HepG2 (cell line): Measurements from ENCODE around the gene ARVCF. TPM values are rescaled to one million over a fixed set of nuclear protein-coding genes. Genes with fewer than 3 reads are reported as not detected.

ENCODE experiments used
- ATAC-seq: fragments of 200-7000 bp; cut with Tn5 transposase; 3 replicates; pipeline ENCODE4 v1.9.1; 2020; ENCODE audit warnings: mild to moderate bottlenecking, moderate library complexity
- BruUV-seq: library from RNA; stranded (reverse); fragments of 400-500 nt; replicated peaks from 2 replicates; lab custom pipeline; 2021; lab: Mats Ljungman, UMichigan
- CTCF ChIA-PET: fragments of 300-600 bp; formaldehyde crosslinking; extraction: SDS; loops from one replicate; lab custom pipeline; 2021; ENCODE audit warnings: low total read pairs, inconsistent platforms, low intra/inter-chr PET ratio; lab: Yijun Ruan, JAX
- POLR2A ChIA-PET: fragments of 350-600 bp; sonication (Branson Sonifier 250); formaldehyde crosslinking; loops from one replicate; lab custom pipeline; 2020; ENCODE audit warnings: antibody characterized with exemption, inconsistent platforms; lab: Yijun Ruan, JAX
- DNase-seq: peaks from one replicate; pipeline ENCODE4 v3.0.0-alpha.2; 2015; ENCODE audit warnings: low spot score
- FAIRE-seq: peaks from 3 replicates; lab custom pipeline; 2011; peaks lifted over from hg19 to GRCh38; lab: Jason Lieb, UNC
- H2AFZ ChIP-seq: one replicate; pipeline ENCODE4 v1.6.1; 2011; ENCODE audit warnings: low read length, inconsistent platforms
- H3K27ac ChIP-seq: fragments of 300-600 bp; 3 replicates; pipeline ENCODE4 v1.8.0; 2011; ENCODE audit warnings: mixed run types, mild to moderate bottlenecking, mixed read lengths, low read length, inconsistent platforms; ENCODE audit not compliant: insufficient read depth; ENCODE audit errors: extremely low read length
- H3K27me3 ChIP-seq, 2 experiments: fragments of 200-600 bp in 1 of 2; 2 replicates in 1 of 2; 3 replicates in 1 of 2; pipeline versions ENCODE4 v1.6.0 to v1.8.0; 2011; ENCODE audit warnings: low read length in 2 of 2, mild to moderate bottlenecking in 2 of 2, moderate library complexity in 2 of 2, inconsistent platforms in 1 of 2; ENCODE audit not compliant: insufficient read depth in 2 of 2, control insufficient read depth in 1 of 2
- H3K36me3 ChIP-seq, 2 experiments: fragments of 200-600 bp in 1 of 2; replicated peaks in 1 of 2; 2 replicates in 1 of 2; 3 replicates in 1 of 2; pipeline versions ENCODE4 v1.5.1 to v1.8.0; 2011; ENCODE audit warnings: low read length in 2 of 2, inconsistent platforms in 1 of 2; ENCODE audit not compliant: insufficient read depth in 2 of 2, control insufficient read depth in 1 of 2
- H3K4me1 ChIP-seq: 2 replicates; pipeline ENCODE4 v1.5.1; 2012; ENCODE audit warnings: low read length, inconsistent platforms; ENCODE audit not compliant: insufficient read depth
- H3K4me2 ChIP-seq: 2 replicates; pipeline ENCODE4 v1.6.0; 2011; ENCODE audit warnings: low read depth, low read length, inconsistent platforms
- H3K4me3 ChIP-seq, 3 experiments: fragments of 200-600 bp in 1 of 3; sonication (generic), shearing (Covaris generic) in 1 of 3; replicated peaks in 1 of 3; 2 replicates each; pipeline ENCODE4 v1.5.1; 2011 to 2016; ENCODE audit warnings: low read length in 3 of 3, inconsistent platforms in 2 of 3, low read depth in 2 of 3, mild to moderate bottlenecking in 2 of 3, control low read depth in 1 of 3, mixed read lengths in 1 of 3; ENCODE audit not compliant: insufficient read depth in 1 of 3
- H3K79me2 ChIP-seq: one replicate; pipeline ENCODE4 v1.6.1; 2011; ENCODE audit warnings: low read length, inconsistent platforms; ENCODE audit not compliant: insufficient read depth
- H3K9ac ChIP-seq: 2 replicates; pipeline ENCODE4 v1.6.0; 2011; ENCODE audit warnings: mild to moderate bottlenecking, low read depth, low read length, inconsistent platforms; ENCODE audit not compliant: insufficient read depth
- H3K9me3 ChIP-seq: 2 replicates; pipeline ENCODE4 v1.5.1; 2012; ENCODE audit warnings: mild to moderate bottlenecking, low read length
- H4K20me1 ChIP-seq: 2 replicates; pipeline ENCODE4 v1.6.0; 2011; ENCODE audit warnings: inconsistent platforms, mild to moderate bottlenecking, low read length, moderate library complexity; ENCODE audit not compliant: insufficient read depth
- DPF2 ChIP-seq: sonication (generic); formaldehyde crosslinking; IDR thresholded peaks from 2 replicates; pipeline ENCODE4 v1.4.0; 2020; ENCODE audit warnings: mild to moderate bottlenecking, low read depth, missing genetic modification reagents, borderline replicate concordance
- GATAD1 ChIP-seq: IDR thresholded peaks from 2 replicates; pipeline ENCODE4 v1.6.1; 2016; ENCODE audit warnings: missing genetic modification reagents, missing compliant biosample characterization
- HOXD1 ChIP-seq: sonication (generic); formaldehyde crosslinking; IDR thresholded peaks from 2 replicates; pipeline ENCODE4 v1.5.0; 2020; ENCODE audit warnings: missing genetic modification reagents
- KLF15 ChIP-seq: sonication (generic); formaldehyde crosslinking; IDR thresholded peaks from 2 replicates; pipeline ENCODE4 v1.8.1; 2023; ENCODE audit warnings: borderline replicate concordance, mild to moderate bottlenecking, inconsistent platforms, missing genetic modification reagents, mixed read lengths
- MBD4 ChIP-seq: IDR thresholded peaks from 2 replicates; pipeline ENCODE4 v1.6.1; 2012; ENCODE audit warnings: low read length, inconsistent platforms, borderline replicate concordance
- MTF2 ChIP-seq: sonication (generic); formaldehyde crosslinking; IDR thresholded peaks from 2 replicates; pipeline ENCODE4 v1.5.0; 2020; ENCODE audit warnings: missing genetic modification reagents, borderline replicate concordance
- NFKB2 ChIP-seq: sonication (generic); formaldehyde crosslinking; IDR thresholded peaks from 2 replicates; pipeline ENCODE4 v1.4.0; 2020; ENCODE audit warnings: missing genetic modification reagents, borderline replicate concordance
- SNAI1 ChIP-seq: sonication (generic); formaldehyde crosslinking; IDR thresholded peaks from 2 replicates; pipeline ENCODE4 v1.5.0; 2020; ENCODE audit warnings: mild to moderate bottlenecking, missing genetic modification reagents, borderline replicate concordance
- STAG1 ChIP-seq: sonication (generic); formaldehyde crosslinking; IDR thresholded peaks from 2 replicates; pipeline ENCODE4 v1.4.0; 2020; ENCODE audit warnings: missing genetic modification reagents
- ZBTB7B ChIP-seq: sonication (generic); formaldehyde crosslinking; IDR thresholded peaks from 2 replicates; pipeline ENCODE4 v1.4.0; 2020; ENCODE audit warnings: missing genetic modification reagents
- ZMAT5 ChIP-seq: sonication (generic); formaldehyde crosslinking; IDR thresholded peaks from 2 replicates; pipeline ENCODE4 v1.5.0; 2020; ENCODE audit warnings: mild to moderate bottlenecking, low read depth, missing genetic modification reagents, borderline replicate concordance
- ZNF530 ChIP-seq: sonication (generic); formaldehyde crosslinking; IDR thresholded peaks from 2 replicates; pipeline ENCODE4 v1.5.0; 2020; ENCODE audit warnings: low read depth, mild to moderate bottlenecking, missing genetic modification reagents
- ZNF558 ChIP-seq: sonication (generic); formaldehyde crosslinking; IDR thresholded peaks from 2 replicates; pipeline ENCODE4 v1.9.0; 2022; ENCODE audit warnings: mild to moderate bottlenecking, missing genetic modification reagents, borderline replicate concordance
- ZNF816 ChIP-seq: sonication (generic); formaldehyde crosslinking; IDR thresholded peaks from 2 replicates; pipeline ENCODE4 v1.8.0; 2022; ENCODE audit warnings: missing genetic modification reagents, mild to moderate bottlenecking, borderline replicate concordance
- ZNF839 ChIP-seq: sonication (generic); formaldehyde crosslinking; IDR thresholded peaks from 2 replicates; pipeline ENCODE4 v1.4.0; 2020; ENCODE audit warnings: missing genetic modification reagents, mild to moderate bottlenecking, borderline replicate concordance
- WGBS: methylation state at CpG from one replicate; pipeline ENCODE4 v1.1.6; 2017; ENCODE audit warnings: low lambda C conversion rate; 5-methylcytosine and 5-hydroxymethylcytosine counted together
- in situ Hi-C: cut with HindIII; loops from 2 replicates; pipeline ENCODE4 v1.10.0; 2017; ENCODE audit warnings: low pct_unique_long_range_greater_than_20kb; ENCODE audit not compliant: extremely low pct_ligation_motif_present
- intact Hi-C: fragments of 100-400 bp; cut with micrococcal nuclease; formaldehyde crosslinking; loops from one replicate; pipeline ENCODE4 v1.10.0; 2022; ENCODE audit not compliant: unreplicated experiment
- polyA plus RNA-seq, 8 experiments: library from polyadenylated mRNA; depleted of rRNA in 3 of 8; stranded (reverse) in 7 of 8; unstranded in 1 of 8; fragments of >200 nt; fragmentation: Illumina TruSeq in 4 of 8; extraction: Trizol in 4 of 8; gene quantifications; 2 replicates each; pipeline versions ENCODE4 v1.2.1 to v1.2.3, GENCODE V29; 2011 to 2016; ENCODE audit warnings: low read depth in 4 of 8, missing spikeins in 1 of 8, mixed read lengths in 1 of 8; ENCODE audit not compliant: insufficient read depth in 1 of 8
- total RNA-seq, 5 experiments: library from RNA; depleted of rRNA; stranded (reverse); fragments of >200 nt; fragmentation: Illumina TruSeq; extraction: Trizol; gene quantifications; 2 replicates each; pipeline ENCODE4 v1.2.3, GENCODE V29; 2016; ENCODE audit warnings: low read depth in 1 of 5
- TF ChIP-seq, protein P1 (sequence below): sonication (generic); formaldehyde crosslinking; IDR thresholded peaks from 2 replicates; pipeline ENCODE4 v1.4.0; 2020; ENCODE audit warnings: missing genetic modification reagents
- TF ChIP-seq, protein P2 (sequence below): sonication (generic); formaldehyde crosslinking; IDR thresholded peaks from 2 replicates; pipeline ENCODE4 v1.4.0; 2020; ENCODE audit warnings: low read depth, mild to moderate bottlenecking, missing genetic modification reagents
- TF ChIP-seq, protein P3 (sequence below): sonication (generic); formaldehyde crosslinking; IDR thresholded peaks from 2 replicates; pipeline ENCODE4 v1.4.0; 2020; ENCODE audit warnings: mild to moderate bottlenecking, missing genetic modification reagents, borderline replicate concordance

ARVCF gene
- total and polyA plus RNA-seq, 2 of the 13 experiments (the other 11 are each of a cell fraction or from before 2014, with no cell fraction given), result 16.4 to 17.7 TPM

DNA sequence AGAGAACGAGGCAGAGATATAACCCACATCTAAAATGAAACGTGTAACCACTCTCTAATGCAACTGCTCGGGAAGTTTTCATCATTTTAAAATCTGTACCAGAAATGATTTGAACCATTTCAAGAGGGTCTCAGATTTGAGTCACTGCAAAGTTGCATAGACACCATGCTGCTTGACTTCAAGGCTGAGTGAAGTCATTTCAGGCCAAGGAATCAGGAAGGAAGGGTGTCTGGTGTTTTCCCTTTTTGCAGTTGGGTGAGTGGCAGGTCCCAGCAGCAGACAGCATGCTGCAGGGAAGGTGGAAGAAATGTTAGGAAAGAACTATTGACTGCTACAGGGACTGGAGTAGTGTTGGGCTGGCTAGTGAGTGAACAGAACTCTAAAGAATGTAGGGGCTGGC lies 20.8 kb upstream of the ARVCF start:
- Histone ChIP-seq H3K4me1 (no peaks in the 10 kb centered on the region), H2AFZ (no peak overlapping the region), H3K9ac (no peak overlapping the region), H3K4me3 (no peak overlapping the region), H3K27me3 (no peaks in the 10 kb centered on the region), H3K4me2 (no peak overlapping the region), H3K36me3 (peaks cover 0 to 12% of the 10 kb centered on the region in 2 experiments; a peak in 2 of 5 replicates), H4K20me1 (no peaks in the 10 kb centered on the region), H3K79me2 (no peaks in the 10 kb centered on the region), H3K9me3 (no peaks in the 10 kb centered on the region), H3K27ac (no peak overlapping the region)
- ATAC-seq, result no peak
- no peak for FAIRE-seq
- in situ Hi-C loops (no loop called here), intact Hi-C loops (no loop called here)
- no peak for DNase-seq
- CTCF ChIA-PET, result no interaction called here
- POLR2A ChIA-PET, result no interaction called here
- 95% methylated on average over 3 of the region's 3 CpGs for WGBS
- TSS peak; percentile 41 for BruUV-seq
- TF ChIP-seq DPF2 (CRISPR knock-in tag) (no peak), ZBTB7B (CRISPR knock-in tag) (no peak), MTF2 (CRISPR knock-in tag) (no peak), MBD4 (no peak), NFKB2 (CRISPR knock-in tag) (no peak), ZNF816 (CRISPR knock-in tag) (no peak), GATAD1 (CRISPR knock-in tag) (no peak), ZNF558 (CRISPR knock-in tag) (no peak), SNAI1 (CRISPR knock-in tag) (no peak), ZNF530 (no peak), HOXD1 (CRISPR knock-in tag) (no peak), STAG1 (CRISPR knock-in tag) (no peak), KLF15 (CRISPR knock-in tag) (no peak), ZMAT5 (CRISPR knock-in tag) (no peak), ZNF839 (no peak)
- TF ChIP-seq, protein P1, sequence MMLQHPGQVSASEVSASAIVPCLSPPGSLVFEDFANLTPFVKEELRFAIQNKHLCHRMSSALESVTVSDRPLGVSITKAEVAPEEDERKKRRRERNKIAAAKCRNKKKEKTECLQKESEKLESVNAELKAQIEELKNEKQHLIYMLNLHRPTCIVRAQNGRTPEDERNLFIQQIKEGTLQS (CRISPR knock-in tag), result no peak
- TF ChIP-seq, protein P2, sequence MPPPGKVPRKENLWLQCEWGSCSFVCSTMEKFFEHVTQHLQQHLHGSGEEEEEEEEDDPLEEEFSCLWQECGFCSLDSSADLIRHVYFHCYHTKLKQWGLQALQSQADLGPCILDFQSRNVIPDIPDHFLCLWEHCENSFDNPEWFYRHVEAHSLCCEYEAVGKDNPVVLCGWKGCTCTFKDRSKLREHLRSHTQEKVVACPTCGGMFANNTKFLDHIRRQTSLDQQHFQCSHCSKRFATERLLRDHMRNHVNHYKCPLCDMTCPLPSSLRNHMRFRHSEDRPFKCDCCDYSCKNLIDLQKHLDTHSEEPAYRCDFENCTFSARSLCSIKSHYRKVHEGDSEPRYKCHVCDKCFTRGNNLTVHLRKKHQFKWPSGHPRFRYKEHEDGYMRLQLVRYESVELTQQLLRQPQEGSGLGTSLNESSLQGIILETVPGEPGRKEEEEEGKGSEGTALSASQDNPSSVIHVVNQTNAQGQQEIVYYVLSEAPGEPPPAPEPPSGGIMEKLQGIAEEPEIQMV (CRISPR knock-in tag), result no peak
- TF ChIP-seq, protein P3, sequence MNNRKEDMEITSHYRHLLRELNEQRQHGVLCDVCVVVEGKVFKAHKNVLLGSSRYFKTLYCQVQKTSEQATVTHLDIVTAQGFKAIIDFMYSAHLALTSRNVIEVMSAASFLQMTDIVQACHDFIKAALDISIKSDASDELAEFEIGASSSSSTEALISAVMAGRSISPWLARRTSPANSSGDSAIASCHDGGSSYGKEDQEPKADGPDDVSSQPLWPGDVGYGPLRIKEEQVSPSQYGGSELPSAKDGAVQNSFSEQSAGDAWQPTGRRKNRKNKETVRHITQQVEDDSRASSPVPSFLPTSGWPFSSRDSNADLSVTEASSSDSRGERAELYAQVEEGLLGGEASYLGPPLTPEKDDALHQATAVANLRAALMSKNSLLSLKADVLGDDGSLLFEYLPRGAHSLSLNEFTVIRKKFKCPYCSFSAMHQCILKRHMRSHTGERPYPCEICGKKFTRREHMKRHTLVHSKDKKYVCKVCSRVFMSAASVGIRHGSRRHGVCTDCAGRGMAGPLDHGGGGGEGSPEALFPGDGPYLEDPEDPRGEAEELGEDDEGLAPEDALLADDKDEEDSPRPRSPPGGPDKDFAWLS, result no peak
